H9 (cell line): ENCODE measurements around the gene ETV7. TPM values are rescaled to one million over a fixed set of nuclear protein-coding genes. Genes with fewer than 3 reads are reported as not detected.

ENCODE experiments used
- DNase-seq: peaks from one replicate; pipeline ENCODE4 v3.0.0-alpha.2; 2017
- H2AFZ ChIP-seq: one replicate; pipeline ENCODE4 v1.6.1; 2013; ENCODE audit warnings: mild to moderate bottlenecking, low read length, control low read depth, moderate library complexity
- H2AK5ac ChIP-seq: 2 replicates; pipeline ENCODE4 v1.6.1; 2013; ENCODE audit warnings: low read length, control low read depth, mixed read lengths; ENCODE audit not compliant: insufficient read length
- H2BK120ac ChIP-seq: one replicate; pipeline ENCODE4 v1.6.1; 2013; ENCODE audit warnings: low read depth, mild to moderate bottlenecking, low read length, control low read depth, inconsistent platforms; ENCODE audit not compliant: poor library complexity, severe bottlenecking
- H2BK12ac ChIP-seq: 2 replicates; pipeline ENCODE4 v1.6.1; 2013; ENCODE audit warnings: low read length, control low read depth, mixed read lengths, low read depth; ENCODE audit not compliant: insufficient read length
- H2BK15ac ChIP-seq: 2 replicates; pipeline ENCODE4 v1.6.1; 2013; ENCODE audit warnings: low read depth, low read length, control low read depth
- H2BK20ac ChIP-seq: one replicate; pipeline ENCODE4 v1.6.1; 2013; ENCODE audit warnings: low read depth, mild to moderate bottlenecking, low read length, control low read depth, inconsistent platforms; ENCODE audit not compliant: poor library complexity, severe bottlenecking
- H2BK5ac ChIP-seq: 2 replicates; pipeline ENCODE4 v1.6.1; 2013; ENCODE audit warnings: low read length, control low read depth, mixed read lengths; ENCODE audit not compliant: insufficient read length
- H3K14ac ChIP-seq: 2 replicates; pipeline ENCODE4 v1.6.1; 2013; ENCODE audit warnings: low read length, control low read depth; ENCODE audit not compliant: insufficient read depth
- H3K18ac ChIP-seq: 2 replicates; pipeline ENCODE4 v1.6.1; 2013; ENCODE audit warnings: low read depth, mild to moderate bottlenecking, mixed read lengths, low read length, control low read depth; ENCODE audit not compliant: insufficient read length
- H3K23ac ChIP-seq: 2 replicates; pipeline ENCODE4 v1.6.1; 2013; ENCODE audit warnings: low read length, control low read depth, mixed read lengths, low read depth; ENCODE audit not compliant: insufficient read length
- H3K23me2 ChIP-seq: 2 replicates; pipeline ENCODE4 v1.6.1; 2013; ENCODE audit warnings: low read depth, mild to moderate bottlenecking, mixed read lengths, low read length, control low read depth; ENCODE audit not compliant: insufficient read length, poor library complexity, severe bottlenecking
- H3K27ac ChIP-seq: 2 replicates; pipeline ENCODE4 v1.5.1; 2013; ENCODE audit warnings: low read length, control low read depth, mixed read lengths, low read depth; ENCODE audit not compliant: insufficient read length
- H3K27me3 ChIP-seq: 2 replicates; pipeline ENCODE4 v1.6.1; 2013; ENCODE audit warnings: low read length, control low read depth, inconsistent platforms; ENCODE audit not compliant: insufficient read depth
- H3K4ac ChIP-seq: 2 replicates; pipeline ENCODE4 v1.6.1; 2013; ENCODE audit warnings: low read depth, mild to moderate bottlenecking, control low read depth, inconsistent platforms, low read length, moderate library complexity
- H3K4me1 ChIP-seq: 2 replicates; pipeline ENCODE4 v1.6.1; 2013; ENCODE audit warnings: low read length, control low read depth, inconsistent platforms; ENCODE audit not compliant: insufficient read depth
- H3K4me2 ChIP-seq: 2 replicates; pipeline ENCODE4 v1.6.1; 2013; ENCODE audit warnings: low read length, control low read depth, mixed read lengths; ENCODE audit not compliant: insufficient read length, insufficient read depth
- H3K56ac ChIP-seq: 2 replicates; pipeline ENCODE4 v1.6.1; 2013; ENCODE audit warnings: low read depth, mild to moderate bottlenecking, mixed read lengths, low read length, control low read depth; ENCODE audit not compliant: insufficient read length
- H3K79me1 ChIP-seq: 2 replicates; pipeline ENCODE4 v1.6.1; 2013; ENCODE audit warnings: low read depth, mild to moderate bottlenecking, moderate library complexity, low read length, control low read depth, inconsistent platforms; ENCODE audit not compliant: insufficient read depth, poor library complexity, severe bottlenecking
- H3K79me2 ChIP-seq: 2 replicates; pipeline ENCODE4 v1.6.1; 2013; ENCODE audit warnings: low read length, control low read depth, inconsistent platforms; ENCODE audit not compliant: insufficient read depth
- H3K9ac ChIP-seq: 2 replicates; pipeline ENCODE4 v1.6.1; 2013; ENCODE audit warnings: low read length, control low read depth, mixed read lengths; ENCODE audit not compliant: insufficient read length; ENCODE audit errors: extremely low read depth
- H3K9me3 ChIP-seq: one replicate; pipeline ENCODE4 v1.6.1; 2013; ENCODE audit warnings: low read depth, low read length, inconsistent platforms; ENCODE audit not compliant: control insufficient read depth
- H3T11ph ChIP-seq: one replicate; pipeline ENCODE4 v1.6.1; 2013; ENCODE audit warnings: mild to moderate bottlenecking, low read length, control low read depth, inconsistent platforms
- H4K20me1 ChIP-seq: one replicate; pipeline ENCODE4 v1.6.1; 2013; ENCODE audit not compliant: control insufficient read depth, insufficient read length, insufficient read depth
- H4K5ac ChIP-seq: 2 replicates; pipeline ENCODE4 v1.6.1; 2013; ENCODE audit warnings: low read depth, mild to moderate bottlenecking, mixed read lengths, low read length, control low read depth; ENCODE audit not compliant: insufficient read length
- H4K8ac ChIP-seq: replicated peaks from 2 replicates; pipeline ENCODE4 v1.6.1; 2013; ENCODE audit warnings: low read length, control low read depth, mixed read lengths, low read depth; ENCODE audit not compliant: insufficient read length
- H4K91ac ChIP-seq: 2 replicates; pipeline ENCODE4 v1.6.1; 2013; ENCODE audit warnings: low read depth, mild to moderate bottlenecking, moderate library complexity, mixed read lengths, low read length, control low read depth; ENCODE audit not compliant: insufficient read length
- H3K27ac Mint-ChIP-seq, 3 experiments: 2 replicates in 2 of 3; 3 replicates in 1 of 3; pipeline ENCODE4 v1.8.0; 2020 to 2021; ENCODE audit warnings: mixed read lengths in 3 of 3, mild to moderate bottlenecking in 1 of 3, moderate library complexity in 1 of 3
- H3K27me3 Mint-ChIP-seq: 2 replicates; pipeline ENCODE4 v1.8.0; 2021; ENCODE audit warnings: low read depth, mild to moderate bottlenecking, moderate library complexity, mixed read lengths
- H3K36me3 Mint-ChIP-seq, 3 experiments: 2 replicates in 2 of 3; 3 replicates in 1 of 3; pipeline ENCODE4 v1.8.0; 2020 to 2021; ENCODE audit warnings: low read depth in 3 of 3, mixed read lengths in 3 of 3; ENCODE audit not compliant: insufficient read depth in 1 of 3
- H3K4me1 Mint-ChIP-seq, 2 experiments: 2 replicates each; pipeline ENCODE4 v1.8.0; 2020; ENCODE audit warnings: mixed read lengths in 2 of 2
- H3K4me3 Mint-ChIP-seq, 2 experiments: 2 replicates in 1 of 2; 3 replicates in 1 of 2; pipeline ENCODE4 v1.8.0; 2020 to 2021; ENCODE audit warnings: mild to moderate bottlenecking in 2 of 2, mixed read lengths in 2 of 2, moderate library complexity in 1 of 2
- H3K9me3 Mint-ChIP-seq, 2 experiments: 2 replicates in 1 of 2; 3 replicates in 1 of 2; pipeline ENCODE4 v1.8.0; 2020; ENCODE audit warnings: mild to moderate bottlenecking in 2 of 2, mixed read lengths in 2 of 2, moderate library complexity in 1 of 2
- CTCF ChIP-seq: fragments of 200-600 bp; sonication (generic); conservative IDR thresholded peaks from 3 replicates; pipeline ENCODE4 v1.8.0; 2021; ENCODE audit warnings: antibody characterized with exemption, mild to moderate bottlenecking
- WGBS: extraction: QIAGEN DNeasy Blood & Tissue Kit; methylation state at CpG from one replicate; pipeline ENCODE4 v1.1.7; 2013; ENCODE audit warnings: missing lambda C conversion rate, low lambda C conversion rate, mixed read lengths; ENCODE audit not compliant: insufficient read length; ENCODE audit errors: extremely low coverage; 5-methylcytosine and 5-hydroxymethylcytosine counted together
- total RNA-seq: library from RNA; stranded (reverse); gene quantifications from 2 replicates; pipeline ENCODE4 v1.2.1, GENCODE V29; 2021

The ETV7 gene
- total RNA-seq, 1 experiment from 2014 or later: 0.92 TPM

GRCh38 chr6:36326356-36326995 lies 61.0 kb downstream of the ETV7 start:
- no peak overlapping the region for H3K18ac ChIP-seq
- H3K4me3 Mint-ChIP-seq: no peak overlapping the region
- H3K4me1 Mint-ChIP-seq: peaks cover 26 to 42% of the 10 kb centered on the region in 2 experiments
- no peak overlapping the region for H3K4ac ChIP-seq
- no peaks in the 10 kb centered on the region for H3K9me3 ChIP-seq
- no peak overlapping the region for H3K27ac Mint-ChIP-seq
- no peak overlapping the region; the same call in 1 of the 2 replicates for H2BK15ac ChIP-seq
- TF ChIP-seq CTCF: no peak
- H4K8ac ChIP-seq: no peak overlapping the region
- H2BK5ac ChIP-seq: no peak overlapping the region
- no peak overlapping the region for H4K91ac ChIP-seq
- H2AK5ac ChIP-seq: no peak overlapping the region
- H3K9me3 Mint-ChIP-seq: no peaks in the 10 kb centered on the region; a peak in 1 of 5 replicates
- no peak overlapping the region for H3K23ac ChIP-seq
- no peak overlapping the region for H2AFZ ChIP-seq
- H2BK20ac ChIP-seq: no peak overlapping the region
- no peak overlapping the region for H4K5ac ChIP-seq
- H3K36me3 Mint-ChIP-seq: no peaks in the 10 kb centered on the region
- no peaks in the 10 kb centered on the region for H4K20me1 ChIP-seq
- H3K4me2 ChIP-seq: no peak overlapping the region
- H3K27ac ChIP-seq: no peak overlapping the region
- H3K27me3 Mint-ChIP-seq: peaks cover 4% of the 10 kb centered on the region
- no peak overlapping the region for H2BK120ac ChIP-seq
- H3K23me2 ChIP-seq: no peaks in the 10 kb centered on the region
- H3T11ph ChIP-seq: no peak overlapping the region
- no peaks in the 10 kb centered on the region for H3K79me1 ChIP-seq
- H3K27me3 ChIP-seq: no peaks in the 10 kb centered on the region
- no peak overlapping the region for H3K9ac ChIP-seq
- H2BK12ac ChIP-seq: no peak overlapping the region
- H3K4me1 ChIP-seq: no peaks in the 10 kb centered on the region
- no peak for DNase-seq
- H3K79me2 ChIP-seq: no peaks in the 10 kb centered on the region
- no CpG with 5 or more reads among the region's 7 CpGs for WGBS
- no peak overlapping the region for H3K56ac ChIP-seq
- no peak overlapping the region for H3K14ac ChIP-seq
